GM19438 (cell line): Measurements from ENCODE around the gene C5orf52.
"Not testable (repeated sequence)": the region's sequence is repeated elsewhere in the genome, so short reads cannot be mapped to it uniquely, and the experiment has no call there.

Experiments used
- ATAC-seq: cut with Tn5 transposase; IDR thresholded peaks from one replicate; pipeline ENCODE4 v1.9.1; 2021; ENCODE audit warnings: low read depth; ENCODE audit not compliant: unreplicated experiment

C5orf52 gene

GRCh38 chr5:157719245-157719644 is 47.9 kb downstream of the C5orf52 start:
- no peak for ATAC-seq

- no peak for ATAC-seq
Measured at GRCh38 chr5:157721159-157721558, 49.8 kb downstream of the C5orf52 start.

GRCh38 chr5:157722895-157723294 is 51.6 kb downstream of the C5orf52 start:
- ATAC-seq: not testable (repeated sequence)

GRCh38 chr5:157726607-157727006 is 55.3 kb downstream of the C5orf52 start:
- not testable (repeated sequence) for ATAC-seq

- not testable (repeated sequence) for ATAC-seq
Measured at GRCh38 chr5:157727858-157728257, 56.5 kb downstream of the C5orf52 start.
